ENCODE data around the gene BPIFB6. TPM values are rescaled to one million over a fixed set of nuclear protein-coding genes. Genes with fewer than 3 reads are reported as not detected.

Gene BPIFB6
- total RNA-seq, 2 experiments from 2014 or later, result not detected

GRCh38 chr20:33020278-33021161 lies 10.9 kb upstream of the BPIFB6 start:
- Mint-ChIP-seq H3K4me3 (no peak overlapping the region), H3K4me1 (peaks cover 6% of the 10 kb centered on the region), H3K27ac (no peak overlapping the region), H3K9me3 (no peaks in the 10 kb centered on the region), H3K27me3 (no peaks in the 10 kb centered on the region), H3K36me3 (no peaks in the 10 kb centered on the region)
- no peak for DNase-seq

GRCh38 chr20:33021879-33022278 lies 9.6 kb upstream of the BPIFB6 start:
- H3K4me1 Mint-ChIP-seq, result no peaks in the 10 kb centered on the region
- no peaks in the 10 kb centered on the region for H3K27me3 Mint-ChIP-seq
- no peaks in the 10 kb centered on the region for H3K36me3 Mint-ChIP-seq
- no peak overlapping the region for H3K4me3 Mint-ChIP-seq
- no peak overlapping the region for H3K27ac Mint-ChIP-seq
- DNase-seq, result no peak
- H3K9me3 Mint-ChIP-seq, result no peaks in the 10 kb centered on the region

GRCh38 chr20:33022289-33022688 lies 9.2 kb upstream of the BPIFB6 start:
- Mint-ChIP-seq H3K4me1 (no peaks in the 10 kb centered on the region), H3K9me3 (no peaks in the 10 kb centered on the region), H3K27ac (no peak overlapping the region), H3K27me3 (no peaks in the 10 kb centered on the region), H3K36me3 (no peaks in the 10 kb centered on the region), H3K4me3 (no peak overlapping the region)
- DNase-seq, result no peak

GRCh38 chr20:33022694-33023438 lies 8.6 kb upstream of the BPIFB6 start:
- no peaks in the 10 kb centered on the region for H3K4me1 Mint-ChIP-seq
- no peak overlapping the region for H3K4me3 Mint-ChIP-seq
- no peak for DNase-seq
- no peaks in the 10 kb centered on the region for H3K9me3 Mint-ChIP-seq
- no peak overlapping the region for H3K27ac Mint-ChIP-seq
- H3K36me3 Mint-ChIP-seq, result no peaks in the 10 kb centered on the region
- H3K27me3 Mint-ChIP-seq, result no peaks in the 10 kb centered on the region

GRCh38 chr20:33023439-33024242 lies 7.8 kb upstream of the BPIFB6 start:
- Mint-ChIP-seq H3K27me3 (no peaks in the 10 kb centered on the region), H3K4me1 (no peaks in the 10 kb centered on the region), H3K9me3 (no peaks in the 10 kb centered on the region), H3K36me3 (no peaks in the 10 kb centered on the region), H3K4me3 (no peak overlapping the region), H3K27ac (no peak overlapping the region)
- no peak for DNase-seq

GRCh38 chr20:33024243-33024560 lies 7.2 kb upstream of the BPIFB6 start:
- Mint-ChIP-seq H3K36me3 (no peaks in the 10 kb centered on the region), H3K27me3 (no peaks in the 10 kb centered on the region), H3K9me3 (no peaks in the 10 kb centered on the region), H3K4me1 (no peaks in the 10 kb centered on the region), H3K27ac (no peak overlapping the region), H3K4me3 (no peak overlapping the region)
- DNase-seq, result no peak

- no peak for DNase-seq
- Mint-ChIP-seq H3K9me3 (no peaks in the 10 kb centered on the region), H3K27me3 (no peaks in the 10 kb centered on the region), H3K36me3 (no peaks in the 10 kb centered on the region), H3K27ac (no peak overlapping the region), H3K4me1 (no peaks in the 10 kb centered on the region), H3K4me3 (no peak overlapping the region)
Measured at GRCh38 chr20:33024609-33025317, 6.7 kb upstream of the BPIFB6 start.

GRCh38 chr20:33025318-33025876 lies 6.1 kb upstream of the BPIFB6 start:
- no peaks in the 10 kb centered on the region for H3K9me3 Mint-ChIP-seq
- no peaks in the 10 kb centered on the region for H3K36me3 Mint-ChIP-seq
- H3K27me3 Mint-ChIP-seq, result no peaks in the 10 kb centered on the region
- no peak overlapping the region for H3K27ac Mint-ChIP-seq
- H3K4me3 Mint-ChIP-seq, result no peak overlapping the region
- H3K4me1 Mint-ChIP-seq, result no peaks in the 10 kb centered on the region
- no peak for DNase-seq

- DNase-seq, result no peak
Measured at GRCh38 chr20:33026072-33026778, 5.2 kb upstream of the BPIFB6 start.

GRCh38 chr20:33026779-33027759 lies 4.4 kb upstream of the BPIFB6 start:
- H3K4me1 Mint-ChIP-seq, result no peaks in the 10 kb centered on the region
- H3K27me3 Mint-ChIP-seq, result no peaks in the 10 kb centered on the region
- no peak overlapping the region for H3K27ac Mint-ChIP-seq
- no peak for DNase-seq
- no peaks in the 10 kb centered on the region for H3K36me3 Mint-ChIP-seq
- H3K9me3 Mint-ChIP-seq, result no peaks in the 10 kb centered on the region
- H3K4me3 Mint-ChIP-seq, result no peak overlapping the region

More at GRCh38 chr20:33026072-33026778, 5.2 kb upstream of the BPIFB6 start:
- Mint-ChIP-seq H3K27me3 (no peaks in the 10 kb centered on the region), H3K4me1 (no peaks in the 10 kb centered on the region), H3K27ac (no peak overlapping the region), H3K9me3 (no peaks in the 10 kb centered on the region), H3K36me3 (no peaks in the 10 kb centered on the region), H3K4me3 (no peak overlapping the region)

GRCh38 chr20:33027769-33028751 lies 3.4 kb upstream of the BPIFB6 start:
- Mint-ChIP-seq H3K9me3 (peaks cover under 1% of the 10 kb centered on the region), H3K36me3 (peaks cover under 1% of the 10 kb centered on the region), H3K27me3 (no peaks in the 10 kb centered on the region), H3K4me3 (no peak overlapping the region), H3K27ac (no peak overlapping the region), H3K4me1 (no peaks in the 10 kb centered on the region)
- DNase-seq, result no peak

- Mint-ChIP-seq H3K4me3 (no peak overlapping the region), H3K27ac (no peak overlapping the region), H3K9me3 (peaks cover 4% of the 10 kb centered on the region), H3K36me3 (peaks cover 2% of the 10 kb centered on the region), H3K27me3 (no peaks in the 10 kb centered on the region), H3K4me1 (no peaks in the 10 kb centered on the region)
- DNase-seq, result no peak
Measured at GRCh38 chr20:33028875-33029274, 2.6 kb upstream of the BPIFB6 start.

Data from activated naive CD8-positive, alpha-beta T cell treated with anti-CD3 and anti-CD28 coated beads for 36 hours (primary cell).